SU-DHL-6 (cell line): ENCODE data around the gene HELT.

Source experiments
- CTCF ChIP-seq: fragments of 200-600 bp; sonication (generic); IDR thresholded peaks from one replicate; pipeline ENCODE4 v1.5.1; 2017; ENCODE audit warnings: antibody characterized with exemption, mild to moderate bottlenecking, low read length, moderate library complexity; ENCODE audit not compliant: insufficient read depth, poor library complexity, severe bottlenecking
- EZH2phosphoT487 ChIP-seq: fragments of 200-600 bp; sonication (generic), shearing (Covaris generic); conservative IDR thresholded peaks from 2 replicates; pipeline ENCODE4 v1.6.1; 2018; ENCODE audit warnings: mild to moderate bottlenecking, antibody characterized with exemption, low read length, moderate library complexity, mixed read lengths

- TF ChIP-seq CTCF (no peak), EZH2phosphoT487 (no peak)
These were observed 24.2 kb upstream of the HELT start for GRCh38 chr4:184994010-184994622.
